CD14-positive monocyte (primary cell): ENCODE measurements around the gene ERCC6. TPM values are rescaled to one million over a fixed set of nuclear protein-coding genes. Genes with fewer than 3 reads are reported as not detected.

Source experiments
- DNase-seq, 3 donors: peaks; one replicate each; pipeline ENCODE4 v3.0.0-alpha.2; 2011 to 2022
- H2AFZ ChIP-seq: 2 replicates; pipeline ENCODE4 v1.6.0; 2012; ENCODE audit warnings: mild to moderate bottlenecking, low read depth, low read length, inconsistent platforms; ENCODE audit not compliant: insufficient read depth, poor library complexity, severe bottlenecking
- H3K27ac ChIP-seq, 2 donors: 1 replicate in 1 of 2; 2 replicates in 1 of 2; pipeline ENCODE4 v1.5.1; 2012 to 2013; ENCODE audit warnings: low read length in 2 of 2, control low read depth in 1 of 2, inconsistent platforms in 1 of 2, low read depth in 1 of 2, mild to moderate bottlenecking in 1 of 2
- H3K27me3 ChIP-seq, 2 donors: one replicate each; pipeline versions ENCODE4 v1.6.0 to v1.6.1; 2011 to 2013; ENCODE audit warnings: low read length in 2 of 2; ENCODE audit not compliant: control insufficient read depth in 2 of 2, insufficient read depth in 2 of 2
- H3K36me3 ChIP-seq, 2 donors: replicated peaks in 1 of 2; 1 replicate in 1 of 2; 2 replicates in 1 of 2; pipeline versions ENCODE4 v1.5.1 to v1.6.1; 2012 to 2013; ENCODE audit warnings: low read length in 2 of 2, control low read depth in 1 of 2, inconsistent platforms in 1 of 2, mild to moderate bottlenecking in 1 of 2; ENCODE audit not compliant: insufficient read depth in 2 of 2, control insufficient read depth in 1 of 2
- H3K4me1 ChIP-seq, 2 donors: 1 replicate in 1 of 2; 2 replicates in 1 of 2; pipeline versions ENCODE4 v1.5.1 to v1.6.1; 2012 to 2013; ENCODE audit warnings: low read length in 2 of 2, control low read depth in 1 of 2, inconsistent platforms in 1 of 2, mild to moderate bottlenecking in 1 of 2, moderate library complexity in 1 of 2; ENCODE audit not compliant: insufficient read depth in 2 of 2, control insufficient read depth in 1 of 2
- H3K4me2 ChIP-seq: replicated peaks from 2 replicates; pipeline ENCODE3; 2012; ENCODE audit warnings: low read length, moderate library complexity, mild to moderate bottlenecking; ENCODE audit not compliant: poor library complexity, severe bottlenecking; ENCODE audit errors: extremely low read depth
- H3K4me3 ChIP-seq, 3 experiments: fragments of 200-600 bp in 1 of 3; sonication (generic) in 1 of 3; replicated peaks in 1 of 3; 1 replicate in 2 of 3; 2 replicates in 1 of 3; pipeline ENCODE4 v1.5.1; 2011 to 2013; ENCODE audit warnings: low read length in 3 of 3, mild to moderate bottlenecking in 3 of 3, control low read depth in 2 of 3, low read depth in 2 of 3, inconsistent platforms in 1 of 3, moderate library complexity in 1 of 3
- H3K79me2 ChIP-seq: 2 replicates; pipeline ENCODE4 v1.6.0; 2012; ENCODE audit warnings: mild to moderate bottlenecking, control low read depth, inconsistent platforms, low read length, moderate library complexity; ENCODE audit not compliant: insufficient read depth
- H3K9ac ChIP-seq: 2 replicates; pipeline ENCODE4 v1.6.0; 2017; ENCODE audit warnings: low read length, mild to moderate bottlenecking; ENCODE audit not compliant: insufficient read depth, poor library complexity, severe bottlenecking
- H3K9me3 ChIP-seq, 2 donors: replicated peaks in 1 of 2; 1 replicate in 1 of 2; 2 replicates in 1 of 2; pipeline versions ENCODE4 v1.5.1 to v1.6.1; 2012 to 2013; ENCODE audit warnings: low read length in 2 of 2, control low read depth in 1 of 2; ENCODE audit not compliant: control insufficient read depth in 1 of 2, insufficient read depth in 1 of 2
- H4K20me1 ChIP-seq: 2 replicates; pipeline ENCODE4 v1.6.0; 2012; ENCODE audit warnings: mild to moderate bottlenecking, low read length, control low read depth, moderate library complexity; ENCODE audit not compliant: insufficient read depth
- H3K27ac Mint-ChIP-seq, 7 donors: one replicate each; pipeline ENCODE4 v1.8.0; 2020; ENCODE audit warnings: mild to moderate bottlenecking in 7 of 7, mixed read lengths in 7 of 7, moderate library complexity in 6 of 7, inconsistent platforms in 2 of 7
- H3K27me3 Mint-ChIP-seq, 3 donors: one replicate each; pipeline ENCODE4 v1.8.0; 2021 to 2022; ENCODE audit warnings: low read depth in 3 of 3, mild to moderate bottlenecking in 3 of 3, mixed read lengths in 3 of 3, moderate library complexity in 3 of 3, inconsistent platforms in 1 of 3
- H3K36me3 Mint-ChIP-seq, 2 donors: one replicate each; pipeline ENCODE4 v1.8.0; 2020; ENCODE audit warnings: mixed read lengths in 2 of 2, inconsistent platforms in 1 of 2, mild to moderate bottlenecking in 1 of 2
- H3K4me1 Mint-ChIP-seq: one replicate; pipeline ENCODE4 v1.8.0; 2020; ENCODE audit warnings: mild to moderate bottlenecking, mixed read lengths
- H3K4me3 Mint-ChIP-seq, 2 donors: one replicate each; pipeline ENCODE4 v1.8.0; 2020; ENCODE audit warnings: mild to moderate bottlenecking in 2 of 2, mixed read lengths in 2 of 2, moderate library complexity in 1 of 2
- H3K9me3 Mint-ChIP-seq, 7 donors: one replicate each; pipeline ENCODE4 v1.8.0; 2020 to 2022; ENCODE audit warnings: mixed read lengths in 7 of 7, mild to moderate bottlenecking in 6 of 7, moderate library complexity in 6 of 7, inconsistent platforms in 2 of 7
- WGBS: methylation state at CpG from one replicate; pipeline ENCODE4 v1.1.5; 2013; ENCODE audit warnings: missing lambda C conversion rate; ENCODE audit not compliant: insufficient coverage; 5-methylcytosine and 5-hydroxymethylcytosine counted together
- intact Hi-C, 2 donors: fragments of 100-400 bp; cut with micrococcal nuclease; formaldehyde crosslinking; loops; one replicate each; pipeline versions ENCODE4 v1.15.0 to v1.15.1; 2023
- polyA plus RNA-seq, 3 donors: library from polyadenylated mRNA; depleted of rRNA in 1 of 3; unstranded in 2 of 3; stranded (reverse) in 1 of 3; fragments of 300-500 nt in 2 of 3; fragments of >200 nt in 1 of 3; fragmentation: Illumina TruSeq in 2 of 3; gene quantifications; 1 replicate in 2 of 3; 2 replicates in 1 of 3; pipeline ENCODE4 v1.2.3, GENCODE V29; 2012 to 2021
- TF ChIP-seq, protein P1 (sequence below): fragments of 200-600 bp; IDR thresholded peaks from one replicate; pipeline ENCODE4 v1.8.0; 2022; ENCODE audit warnings: antibody characterized with exemption, mild to moderate bottlenecking

ERCC6 gene
- polyA plus RNA-seq, 3 donors = 5.4 to 6.2 (median 6.0) TPM

DNA sequence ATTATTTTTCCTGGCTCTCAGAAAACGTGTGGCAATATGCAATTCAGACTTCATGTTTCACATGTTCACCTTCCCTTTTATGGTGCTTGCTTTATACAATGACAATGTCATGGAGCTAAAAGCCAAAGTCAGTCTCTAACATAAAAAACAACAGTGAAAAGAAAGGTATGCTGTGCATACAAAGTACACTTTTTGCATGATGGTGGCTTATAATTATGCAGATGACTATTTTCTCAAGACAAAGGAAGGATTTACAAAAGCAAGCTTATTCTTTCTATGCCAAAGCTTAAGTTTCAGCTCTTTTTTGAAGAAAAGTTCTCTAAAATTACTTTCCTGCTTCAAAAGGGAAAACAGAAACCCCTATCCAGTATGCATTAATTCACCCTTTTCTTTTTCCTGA lies 15.6 kb downstream of the ERCC6 start:
- no peak overlapping the region for H3K9ac ChIP-seq
- no peak overlapping the region for H3K27ac Mint-ChIP-seq
- peaks cover 23% of the 10 kb centered on the region for H3K4me1 Mint-ChIP-seq
- H3K36me3 ChIP-seq = peaks cover 43 to 69% of the 10 kb centered on the region in 2 donors
- peaks cover 12 to 13% of the 10 kb centered on the region in 2 donors for H3K4me1 ChIP-seq
- DNase-seq = no peak
- H3K36me3 Mint-ChIP-seq = peaks cover 54 to 55% of the 10 kb centered on the region in 2 donors
- no peaks in the 10 kb centered on the region for H3K9me3 ChIP-seq
- H3K27me3 ChIP-seq = no peaks in the 10 kb centered on the region
- H4K20me1 ChIP-seq = peaks cover 7% of the 10 kb centered on the region
- H3K79me2 ChIP-seq = no peaks in the 10 kb centered on the region
- no peak overlapping the region for H3K4me2 ChIP-seq
- intact Hi-C loops = no loop called here
- no peak overlapping the region for H3K4me3 ChIP-seq
- H3K9me3 Mint-ChIP-seq = no peaks in the 10 kb centered on the region
- WGBS = 0% methylated on average over 1 of the region's 1 CpG
- no peak overlapping the region for H3K27ac ChIP-seq
- no peak overlapping the region for H3K4me3 Mint-ChIP-seq
- H2AFZ ChIP-seq = no peak overlapping the region
- TF ChIP-seq, protein P1, sequence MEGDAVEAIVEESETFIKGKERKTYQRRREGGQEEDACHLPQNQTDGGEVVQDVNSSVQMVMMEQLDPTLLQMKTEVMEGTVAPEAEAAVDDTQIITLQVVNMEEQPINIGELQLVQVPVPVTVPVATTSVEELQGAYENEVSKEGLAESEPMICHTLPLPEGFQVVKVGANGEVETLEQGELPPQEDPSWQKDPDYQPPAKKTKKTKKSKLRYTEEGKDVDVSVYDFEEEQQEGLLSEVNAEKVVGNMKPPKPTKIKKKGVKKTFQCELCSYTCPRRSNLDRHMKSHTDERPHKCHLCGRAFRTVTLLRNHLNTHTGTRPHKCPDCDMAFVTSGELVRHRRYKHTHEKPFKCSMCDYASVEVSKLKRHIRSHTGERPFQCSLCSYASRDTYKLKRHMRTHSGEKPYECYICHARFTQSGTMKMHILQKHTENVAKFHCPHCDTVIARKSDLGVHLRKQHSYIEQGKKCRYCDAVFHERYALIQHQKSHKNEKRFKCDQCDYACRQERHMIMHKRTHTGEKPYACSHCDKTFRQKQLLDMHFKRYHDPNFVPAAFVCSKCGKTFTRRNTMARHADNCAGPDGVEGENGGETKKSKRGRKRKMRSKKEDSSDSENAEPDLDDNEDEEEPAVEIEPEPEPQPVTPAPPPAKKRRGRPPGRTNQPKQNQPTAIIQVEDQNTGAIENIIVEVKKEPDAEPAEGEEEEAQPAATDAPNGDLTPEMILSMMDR = no peak
- H3K27me3 Mint-ChIP-seq = peaks cover 0 to 4% (median 0%) of the 10 kb centered on the region in 3 donors

DNA sequence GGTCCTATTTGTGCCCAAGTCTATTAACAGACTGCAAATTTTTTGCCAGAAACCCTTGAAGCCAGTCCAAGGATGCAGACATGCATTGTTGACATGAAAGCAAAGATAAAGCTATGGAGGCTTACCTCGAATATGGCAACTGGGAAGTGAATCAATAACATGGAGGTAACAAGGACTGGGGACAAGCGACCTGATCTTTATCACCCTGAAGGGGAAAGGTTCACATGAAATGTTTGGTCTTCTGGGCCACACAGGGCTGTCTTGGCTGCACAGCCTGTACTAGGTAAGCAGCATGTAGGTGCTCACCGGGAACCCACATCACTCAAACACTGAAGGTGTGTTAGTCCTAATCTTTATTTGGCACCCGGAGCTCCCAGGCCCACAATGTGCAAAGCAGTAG lies 17.9 kb downstream of the ERCC6 start:
- Mint-ChIP-seq H3K36me3 (peaks cover 55 to 58% of the 10 kb centered on the region in 2 donors), H3K27me3 (peaks cover 0 to 2% (median 0%) of the 10 kb centered on the region in 3 donors), H3K27ac (no peak overlapping the region), H3K4me1 (peaks cover 9% of the 10 kb centered on the region), H3K9me3 (no peaks in the 10 kb centered on the region), H3K4me3 (no peak overlapping the region)
- Histone ChIP-seq H3K79me2 (no peaks in the 10 kb centered on the region), H2AFZ (no peak overlapping the region), H3K27ac (no peak overlapping the region), H3K27me3 (no peaks in the 10 kb centered on the region), H3K36me3 (peaks cover 41 to 74% of the 10 kb centered on the region in 2 donors), H3K9me3 (no peaks in the 10 kb centered on the region), H3K4me2 (no peak overlapping the region), H4K20me1 (peaks cover 9% of the 10 kb centered on the region), H3K9ac (no peak overlapping the region), H3K4me3 (no peak overlapping the region), H3K4me1 (peaks cover 0 to under 1% of the 10 kb centered on the region in 2 donors)
- intact Hi-C loops = no loop called here
- DNase-seq = no peak
- WGBS = 100% methylated on average over 1 of the region's 4 CpGs
- TF ChIP-seq, protein P1 = no peak
